ENCODE data around the gene ARHGEF40.
"Not testable (repeated sequence)": the region's sequence is repeated elsewhere in the genome, so short reads cannot be mapped to it uniquely, and the experiment has no call there.

The ARHGEF40 gene

DNA sequence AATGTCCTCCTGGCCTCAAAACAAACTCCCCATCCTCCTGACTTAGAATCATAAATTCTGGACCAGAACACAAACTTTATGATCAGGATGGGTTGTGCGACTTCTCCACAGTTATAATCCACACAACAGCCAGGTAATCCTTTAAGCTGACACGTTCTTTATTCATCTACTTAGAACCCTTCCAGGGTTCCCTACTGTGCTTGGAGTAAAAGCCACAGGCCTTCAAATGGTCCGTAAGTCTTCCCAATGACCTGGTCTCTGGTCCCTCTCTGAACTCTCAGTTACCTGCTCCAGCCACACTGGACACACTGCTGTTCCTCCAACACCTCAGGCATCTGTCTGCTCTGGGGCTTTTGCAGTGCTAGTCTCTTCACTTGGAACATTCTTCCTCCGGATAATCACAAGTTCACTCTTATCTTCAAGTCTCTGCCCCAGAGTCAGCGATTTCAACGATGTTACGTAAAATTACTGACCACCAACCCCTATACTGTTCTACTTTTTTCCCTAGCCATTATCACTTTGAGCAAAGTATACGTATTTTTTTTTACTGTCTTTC lies 29.7 kb upstream of the ARHGEF40 start:
- peak; percentile 23 for DNase-seq

DNA sequence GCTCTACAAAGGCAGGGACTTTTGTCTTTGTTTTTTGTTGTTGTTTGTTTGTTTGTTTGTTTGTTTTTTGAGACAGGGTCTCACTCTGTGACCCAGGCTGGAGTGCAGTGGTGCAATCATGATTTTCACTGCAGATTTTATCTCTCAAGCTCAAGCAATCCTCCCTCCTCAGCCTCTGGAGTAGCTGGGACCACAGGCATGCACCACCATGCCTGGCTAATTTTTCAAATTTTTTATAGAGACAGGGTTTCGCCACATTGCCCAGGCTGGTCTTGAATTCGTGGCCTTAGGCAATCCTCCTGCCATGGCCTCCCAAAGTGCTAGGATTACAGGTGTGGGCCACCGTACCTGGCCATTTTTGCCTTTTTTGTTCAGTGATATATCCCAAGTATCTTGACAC lies 29.2 kb upstream of the ARHGEF40 start:
- DNase-seq, result not testable (repeated sequence)

DNA sequence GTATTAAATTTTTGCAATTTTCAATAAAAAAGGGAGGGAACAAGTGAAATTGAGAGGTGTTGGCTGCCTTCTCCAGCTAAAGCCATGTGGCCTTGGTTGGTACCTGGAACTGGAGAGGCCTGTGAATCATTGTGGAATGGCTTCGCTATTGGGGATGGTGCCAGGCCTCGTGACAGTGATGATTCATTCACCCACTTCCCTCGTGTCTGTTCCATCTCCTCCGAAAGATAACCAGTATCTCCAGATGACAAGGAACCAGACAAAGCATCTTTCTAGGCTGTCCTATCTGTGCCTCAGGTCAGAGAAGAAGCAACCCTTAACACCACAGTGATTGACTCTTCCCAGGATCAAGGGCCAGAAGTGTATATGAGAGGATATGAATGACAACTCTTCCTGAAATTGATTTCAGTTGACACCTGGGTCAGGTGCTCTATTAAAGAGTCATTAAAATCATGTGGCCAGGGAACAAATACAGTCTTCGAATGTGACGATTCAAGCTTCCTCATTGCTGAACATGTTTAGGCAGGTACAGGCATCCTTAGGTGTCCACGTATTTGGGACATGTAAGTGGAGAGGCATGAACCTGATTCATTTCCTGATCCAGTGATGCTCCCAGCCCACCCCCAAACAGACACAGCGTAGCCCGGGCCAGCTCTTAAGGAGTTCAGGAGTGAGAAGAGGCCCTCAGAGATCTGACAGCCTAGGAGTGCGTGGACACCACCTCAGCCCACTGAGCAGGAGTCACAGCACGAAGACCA lies 28.2 kb upstream of the ARHGEF40 start, which contains the start of gene RNASE7:
RNASE7 (plus strand) TSS at position 687 of the 758 bp plus-strand sequence. CDS start 631 bp downstream, outside the sequence.
- DNase-seq, result peak; percentile 42

DNA sequence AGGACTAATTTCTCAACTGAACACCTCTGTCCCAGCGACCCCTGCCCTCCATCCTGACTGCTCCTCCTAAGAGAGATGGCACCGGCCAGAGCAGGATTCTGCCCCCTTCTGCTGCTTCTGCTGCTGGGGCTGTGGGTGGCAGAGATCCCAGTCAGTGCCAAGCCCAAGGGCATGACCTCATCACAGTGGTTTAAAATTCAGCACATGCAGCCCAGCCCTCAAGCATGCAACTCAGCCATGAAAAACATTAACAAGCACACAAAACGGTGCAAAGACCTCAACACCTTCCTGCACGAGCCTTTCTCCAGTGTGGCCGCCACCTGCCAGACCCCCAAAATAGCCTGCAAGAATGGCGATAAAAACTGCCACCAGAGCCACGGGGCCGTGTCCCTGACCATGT lies 27.2 kb upstream of the ARHGEF40 start:
- no peak for DNase-seq

DNA sequence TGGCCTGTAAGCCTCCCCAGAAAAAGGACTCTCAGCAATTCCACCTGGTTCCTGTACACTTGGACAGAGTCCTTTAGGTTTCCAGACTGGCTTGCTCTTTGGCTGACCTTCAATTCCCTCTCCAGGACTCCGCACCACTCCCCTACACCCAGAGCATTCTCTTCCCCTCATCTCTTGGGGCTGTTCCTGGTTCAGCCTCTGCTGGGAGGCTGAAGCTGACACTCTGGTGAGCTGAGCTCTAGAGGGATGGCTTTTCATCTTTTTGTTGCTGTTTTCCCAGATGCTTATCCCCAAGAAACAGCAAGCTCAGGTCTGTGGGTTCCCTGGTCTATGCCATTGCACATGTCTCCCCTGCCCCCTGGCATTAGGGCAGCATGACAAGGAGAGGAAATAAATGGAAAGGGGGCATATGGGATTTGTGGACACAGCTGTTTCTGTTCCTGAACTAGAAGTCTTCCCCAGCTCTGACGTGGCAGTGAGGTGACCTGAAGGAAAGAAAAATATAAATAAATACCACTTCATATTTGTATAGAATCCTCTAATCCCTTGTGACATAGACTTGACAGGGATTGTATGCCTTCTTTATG lies 26.6 kb upstream of the ARHGEF40 start:
- no peak for DNase-seq

DNA sequence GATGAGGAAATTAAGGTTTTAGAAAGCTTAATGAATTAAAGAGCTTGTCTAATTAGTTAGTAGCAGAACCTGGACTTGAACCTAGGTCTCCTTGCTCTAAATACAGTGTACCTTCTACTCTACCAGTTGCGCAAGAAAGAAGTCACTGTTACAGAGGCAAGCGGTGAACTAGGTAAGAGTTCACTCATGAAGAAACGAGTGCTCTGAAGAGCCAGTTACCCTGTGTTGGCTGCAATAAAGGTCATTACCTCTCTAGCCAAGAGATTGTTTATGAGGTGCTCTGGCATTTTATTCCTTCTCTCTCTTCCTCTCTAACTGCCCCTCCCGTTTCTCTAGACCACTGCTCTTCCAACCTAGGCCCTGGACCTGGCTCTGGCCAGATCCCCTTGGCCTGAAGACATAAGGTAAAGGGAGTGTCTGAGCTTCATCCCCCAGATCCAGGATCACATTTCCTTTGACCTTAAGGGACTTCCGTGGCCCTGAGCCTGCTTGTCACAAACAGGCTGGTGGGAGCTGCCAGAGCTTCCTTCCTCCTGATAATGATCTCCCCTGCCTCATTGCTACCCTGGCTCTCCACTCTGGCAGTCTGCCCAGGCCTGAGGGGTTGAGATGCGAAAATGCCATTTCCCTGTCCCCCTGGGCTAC lies 26.0 kb upstream of the ARHGEF40 start:
- peak; percentile 86 for DNase-seq

DNA sequence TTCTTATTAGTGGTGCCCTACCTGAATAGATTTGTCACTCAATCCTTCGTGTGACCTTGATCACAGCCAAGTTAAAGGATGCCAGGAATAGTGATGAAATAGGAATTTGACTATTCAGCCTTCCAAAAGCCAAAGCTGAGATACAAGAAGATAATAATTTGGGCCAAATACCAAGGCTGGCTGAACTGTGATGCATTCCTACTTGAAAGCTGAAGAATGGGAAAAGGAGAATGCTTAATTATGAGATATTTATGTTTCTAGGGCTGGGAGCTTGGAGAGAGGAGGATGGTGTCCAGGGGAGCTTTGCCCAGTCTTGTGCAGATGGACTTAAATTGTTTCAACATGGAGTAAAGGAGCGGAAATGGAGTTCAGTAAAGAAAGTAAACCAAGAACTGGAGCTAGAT lies 22.7 kb upstream of the ARHGEF40 start:
- no peak for DNase-seq

DNA sequence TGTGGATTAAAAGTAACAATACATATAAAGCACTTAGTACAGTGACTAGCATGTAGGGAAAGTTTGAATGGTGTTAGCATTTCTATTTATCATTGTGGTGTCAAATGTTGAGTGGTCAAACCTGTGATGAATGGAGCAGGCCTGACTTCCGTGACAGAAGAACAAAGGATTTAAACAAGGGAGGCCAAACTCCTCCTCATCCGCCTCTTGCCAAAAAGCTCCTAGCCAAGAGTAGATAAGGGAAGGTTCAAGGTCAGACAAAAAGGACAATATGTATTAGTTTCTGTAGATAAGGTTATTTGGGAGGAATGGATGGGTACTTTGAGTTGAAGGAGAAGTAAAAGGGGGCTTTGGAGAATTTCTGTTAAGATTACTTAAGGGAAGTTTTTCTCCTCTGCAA lies 21.5 kb upstream of the ARHGEF40 start:
- DNase-seq, result no peak

DNA sequence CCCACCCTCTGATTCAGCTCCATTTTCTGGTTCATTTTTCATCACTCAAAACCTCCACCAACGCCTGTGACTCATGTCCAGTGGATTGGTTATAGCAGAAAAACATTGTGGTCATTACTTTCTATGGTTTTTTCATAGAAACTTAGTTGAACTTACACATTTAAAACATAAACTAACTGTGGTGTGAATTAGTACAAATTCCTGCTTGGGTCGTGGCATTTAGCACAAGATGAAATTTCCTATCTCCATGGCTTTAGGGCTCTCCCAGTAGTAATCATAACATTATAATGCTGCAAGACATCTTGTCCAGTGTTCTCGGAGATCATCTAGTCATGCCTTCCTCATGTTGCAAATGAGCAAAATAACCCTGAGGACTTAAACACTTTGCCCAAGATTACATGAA lies 20.8 kb upstream of the ARHGEF40 start:
- no peak for DNase-seq

DNA sequence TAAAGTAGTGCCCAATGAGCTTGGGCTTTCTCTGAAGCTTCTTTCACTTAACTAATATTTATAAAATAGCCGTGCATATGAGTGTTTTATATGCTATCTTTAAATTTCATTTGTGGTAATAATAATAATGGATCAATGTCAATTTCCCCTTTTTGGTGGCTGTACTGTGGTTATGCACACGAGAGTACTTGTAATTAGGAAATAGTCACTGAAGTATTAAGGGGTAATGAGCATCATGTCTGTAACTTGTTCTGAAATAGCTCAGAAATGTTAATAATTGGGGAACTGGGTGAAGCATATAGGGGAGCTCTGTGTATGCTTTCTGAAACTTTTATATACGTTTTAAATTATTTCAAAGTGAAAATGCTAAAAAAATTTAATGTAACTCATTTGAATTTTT lies 19.5 kb upstream of the ARHGEF40 start:
- no peak for DNase-seq

DNA sequence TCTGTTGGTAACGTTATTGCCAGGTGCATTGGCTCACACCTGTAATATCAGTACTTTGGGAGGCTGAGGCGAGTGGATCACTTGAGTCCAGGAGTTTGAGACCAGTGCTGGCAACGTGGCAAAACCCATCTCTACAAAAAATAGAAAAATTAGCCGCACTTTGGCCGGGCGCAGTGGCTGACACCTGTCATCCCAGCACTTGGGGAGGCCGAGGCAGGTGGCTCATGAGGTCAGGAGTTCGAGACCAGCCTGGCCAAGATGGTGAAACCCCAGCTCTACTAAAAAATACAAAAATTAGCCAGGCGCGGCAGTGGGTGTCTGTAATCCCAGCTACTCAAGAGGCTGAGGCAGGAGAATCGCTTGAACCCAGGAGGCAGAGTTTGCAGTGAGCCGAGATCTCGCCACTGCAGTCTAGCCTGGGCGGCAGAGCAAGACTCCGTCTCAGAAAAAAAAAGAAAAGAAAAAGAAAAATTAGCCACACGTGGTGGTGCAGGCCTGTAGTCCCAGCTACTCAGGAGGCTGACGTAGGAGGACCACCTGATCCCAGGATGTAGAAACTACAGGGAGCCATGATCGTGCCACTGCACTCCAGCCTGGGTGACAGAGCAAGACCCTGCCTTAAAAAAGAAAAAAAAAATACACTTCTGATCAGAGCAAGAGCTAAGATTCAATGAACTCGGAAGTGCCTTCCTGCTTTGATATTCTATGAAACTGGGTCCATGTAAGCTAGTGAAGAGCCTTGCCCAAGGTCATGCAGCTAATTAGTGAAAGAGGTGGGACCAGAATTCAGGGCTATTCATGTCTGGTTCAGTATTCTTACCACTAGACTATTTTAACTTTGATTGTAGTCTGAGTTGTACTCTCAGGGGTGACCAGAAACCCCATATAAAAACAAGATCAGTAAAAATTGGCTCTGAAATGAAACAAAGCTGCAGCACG lies 16.7 kb upstream of the ARHGEF40 start:
- no peak for DNase-seq

DNA sequence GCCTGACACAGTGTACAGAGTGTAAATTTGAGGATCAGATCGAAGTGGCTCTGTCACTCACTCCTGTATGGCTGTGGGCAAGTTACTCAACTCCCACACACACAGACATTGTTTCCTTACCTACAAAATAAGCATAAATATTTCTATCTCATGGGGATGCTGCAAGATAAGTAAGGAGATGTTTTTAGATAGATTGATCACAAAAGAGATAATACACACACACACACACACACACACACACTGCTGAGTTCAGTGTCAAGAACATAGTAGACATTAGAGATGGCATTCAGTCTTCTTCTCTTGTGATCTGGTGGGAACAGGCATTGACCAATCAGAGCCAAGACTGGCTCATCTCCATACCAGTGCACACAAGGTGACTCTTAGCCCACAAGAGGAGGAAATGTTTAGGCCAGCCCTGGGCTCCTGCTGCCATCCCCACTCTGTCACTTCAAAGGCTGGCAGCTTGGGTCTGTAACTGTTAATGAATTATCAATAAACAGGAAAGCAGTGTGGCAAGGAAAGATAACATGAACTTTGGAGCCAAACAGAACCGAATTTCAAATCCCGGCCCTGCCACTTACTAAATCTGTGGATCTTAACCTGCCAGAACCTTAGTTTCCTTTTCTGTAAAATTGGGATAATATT lies 15.9 kb upstream of the ARHGEF40 start:
- DNase-seq, result no peak

DNA sequence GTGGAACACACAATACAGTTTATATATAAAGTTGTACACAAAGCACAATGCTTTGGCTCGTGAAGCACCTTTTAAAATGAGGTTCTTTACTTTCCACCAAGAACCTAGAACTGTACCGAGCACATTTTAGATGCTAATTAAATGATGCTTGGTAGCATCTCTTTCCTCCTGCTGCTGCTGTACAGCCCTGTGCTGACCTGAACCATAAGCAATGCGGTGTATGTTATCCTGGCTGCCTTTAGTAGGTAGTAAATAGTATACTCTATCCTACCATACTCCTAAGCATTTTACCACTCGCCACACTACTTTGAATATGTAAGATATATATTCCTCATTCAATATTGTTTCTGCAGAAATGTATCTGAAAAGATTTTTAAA lies 15.3 kb upstream of the ARHGEF40 start:
- DNase-seq, result no peak

DNA sequence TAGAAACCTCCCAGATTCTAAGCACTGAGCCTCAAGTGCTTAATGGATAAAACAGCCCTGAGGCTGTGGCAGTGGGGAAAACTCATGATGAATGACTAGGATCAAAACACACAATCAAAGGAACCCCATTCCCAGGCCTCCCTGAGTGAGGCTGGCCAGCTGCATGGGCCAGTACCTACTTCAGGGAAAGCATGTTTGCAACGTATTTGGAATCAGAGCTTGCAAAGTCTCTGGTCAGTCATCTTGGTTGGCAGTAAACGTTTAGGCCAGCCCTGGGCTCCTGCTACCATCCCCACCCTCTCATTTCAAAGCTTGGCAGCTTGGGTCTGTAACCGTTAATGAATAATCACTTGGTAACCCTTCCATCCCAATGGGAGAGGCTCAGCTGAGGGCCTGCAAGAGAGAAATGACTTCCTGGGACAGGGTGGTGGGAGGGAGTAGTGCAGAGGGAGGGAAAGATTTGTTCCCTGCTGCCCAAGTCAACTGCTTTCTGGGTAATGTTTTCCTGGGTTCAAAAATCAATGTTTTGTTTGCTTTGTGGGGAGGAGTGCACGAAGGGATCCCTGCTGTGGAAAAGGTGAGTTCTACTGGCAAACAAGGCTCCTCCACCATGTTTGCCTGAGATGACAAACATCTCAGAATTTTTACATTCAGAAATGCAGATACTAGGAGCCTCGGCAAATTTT lies 14.5 kb upstream of the ARHGEF40 start:
- DNase-seq, result no peak

DNA sequence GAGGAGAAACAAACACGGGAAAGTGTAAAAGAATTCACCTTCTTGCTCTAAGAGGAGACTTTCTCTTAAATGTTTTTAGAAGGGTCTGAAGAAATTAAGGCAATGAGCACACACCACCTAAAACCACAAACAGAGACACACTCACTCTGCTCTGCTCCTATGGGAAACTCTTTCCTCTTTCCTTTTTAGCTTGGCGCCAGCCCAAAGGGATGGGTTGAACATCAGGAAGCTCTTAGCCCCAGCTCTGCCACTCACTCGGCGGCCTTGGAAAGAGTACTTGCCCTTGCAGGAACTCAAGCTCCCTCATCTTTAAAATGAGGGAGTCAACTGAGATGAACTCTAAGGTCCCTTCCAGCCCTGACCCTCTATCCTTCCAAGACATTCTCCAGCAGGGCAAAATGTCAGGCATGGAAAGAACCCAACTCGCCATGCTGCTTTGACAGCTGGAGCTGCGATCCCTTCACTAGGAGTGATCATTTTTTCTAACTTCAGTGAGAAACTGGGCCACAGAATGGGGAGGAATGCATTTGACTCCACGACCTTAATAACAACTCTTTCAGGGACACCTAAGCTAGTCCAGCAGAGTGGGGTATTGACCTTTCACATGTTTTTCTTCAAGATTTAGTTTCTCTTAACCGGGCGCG lies 13.5 kb upstream of the ARHGEF40 start:
- DNase-seq, result no peak

DNA sequence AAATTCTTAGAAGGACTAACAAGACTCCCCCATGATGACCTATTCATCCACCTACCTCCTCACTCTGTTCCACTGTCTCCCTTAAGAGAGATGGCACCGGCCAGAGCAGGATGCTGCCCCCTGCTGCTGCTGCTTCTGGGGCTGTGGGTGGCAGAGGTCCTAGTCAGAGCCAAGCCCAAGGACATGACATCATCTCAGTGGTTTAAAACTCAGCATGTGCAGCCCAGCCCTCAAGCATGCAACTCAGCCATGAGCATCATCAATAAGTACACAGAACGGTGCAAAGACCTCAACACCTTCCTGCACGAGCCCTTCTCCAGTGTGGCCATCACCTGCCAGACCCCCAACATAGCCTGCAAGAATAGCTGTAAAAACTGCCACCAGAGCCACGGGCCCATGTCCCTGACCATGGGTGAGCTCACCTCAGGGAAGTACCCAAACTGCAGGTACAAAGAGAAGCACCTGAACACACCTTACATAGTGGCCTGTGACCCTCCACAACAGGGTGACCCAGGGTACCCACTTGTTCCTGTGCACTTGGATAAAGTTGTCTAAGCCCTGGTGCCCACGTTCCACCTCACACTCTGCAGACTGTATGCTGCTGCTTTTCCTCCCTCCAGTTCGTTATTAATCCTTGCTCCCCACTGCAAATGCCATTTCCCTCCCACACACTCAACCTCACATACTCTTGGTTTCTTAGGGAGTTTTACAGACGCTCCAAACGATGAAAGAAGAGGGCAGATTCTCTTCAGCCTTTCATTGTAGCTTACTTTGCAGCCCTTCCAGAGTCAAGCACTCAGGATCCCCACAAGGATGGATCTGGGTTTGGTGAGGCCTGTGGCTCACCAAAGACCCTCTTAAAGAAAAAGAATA lies 12.1 kb upstream of the ARHGEF40 start, which contains the start of gene RNASE8:
RNASE8 (plus strand) TSS at position 20 of the 873 bp plus-strand sequence; CDS start at position 91, 71 bp downstream.
- peak; percentile 36 for DNase-seq

DNA sequence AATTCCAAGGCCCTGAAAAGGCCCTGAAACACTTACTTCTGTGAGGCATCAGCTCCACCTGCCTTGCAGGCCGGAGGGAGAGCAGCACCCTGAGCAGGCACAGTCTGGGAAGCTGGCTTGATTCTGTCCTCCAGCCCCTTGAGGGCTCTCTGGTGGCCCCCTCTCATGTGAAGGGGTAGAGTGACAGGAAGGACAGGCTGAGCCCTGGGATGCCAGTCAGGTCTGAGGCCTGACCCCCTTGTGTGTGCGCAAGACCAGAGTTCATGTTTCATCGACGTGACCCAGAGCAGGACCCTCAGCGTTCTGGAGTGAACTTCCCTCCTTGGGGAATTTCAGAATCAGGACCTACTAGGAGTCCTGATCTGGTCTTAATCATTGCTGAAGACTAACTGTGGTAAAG lies 11.2 kb upstream of the ARHGEF40 start:
- no peak for DNase-seq

DNA sequence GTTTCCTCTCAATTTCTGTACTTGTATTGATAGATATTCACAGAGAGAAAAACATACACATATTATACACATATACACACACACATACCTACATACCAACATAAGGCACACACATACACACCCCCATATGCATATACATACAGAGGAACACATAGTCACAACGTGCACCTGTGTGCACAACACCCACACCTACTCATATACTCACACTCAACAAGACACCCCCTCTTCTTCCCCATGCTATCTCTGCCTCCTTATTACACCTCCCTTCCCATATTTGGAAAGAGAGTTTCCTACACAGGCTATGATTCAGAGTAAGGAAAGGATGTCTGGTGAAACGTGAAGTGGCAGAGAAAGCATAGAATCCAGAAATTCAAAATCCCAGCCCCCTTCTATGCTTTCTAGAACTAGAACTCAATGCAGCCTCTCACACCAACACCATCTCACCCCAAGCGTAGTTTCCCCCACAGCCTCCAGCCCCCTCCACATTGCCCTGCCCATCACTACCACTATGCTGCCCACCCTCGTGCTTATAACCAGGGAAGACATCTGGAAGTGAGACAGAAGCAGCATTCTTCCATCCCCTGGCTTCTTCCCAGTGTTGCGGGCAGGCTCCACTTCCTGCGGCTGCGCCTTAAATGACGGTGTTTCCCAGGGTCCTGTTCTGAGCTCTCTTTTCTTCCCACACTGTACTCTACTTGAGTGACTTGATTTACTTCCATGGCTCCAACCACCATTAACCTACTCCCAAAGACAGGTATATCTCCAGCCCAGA lies 10.1 kb upstream of the ARHGEF40 start:
- DNase-seq, result no peak

Data from hematopoietic multipotent progenitor cell treated with erythropoietin and hydrocortisone succinate and interleukin-3 and kit ligand, for 6 days (in vitro differentiated cells).